GM12878 (cell line): ENCODE measurements around the gene WFDC12. TPM values are rescaled to one million over a fixed set of nuclear protein-coding genes. Genes with fewer than 3 reads are reported as not detected.

Experiments used
- ATAC-seq: fragments of 200-7000 bp; cut with Tn5 transposase; 3 replicates; pipeline ENCODE4 v1.9.1; 2020; ENCODE audit warnings: mild to moderate bottlenecking, moderate library complexity
- BruUV-seq: library from RNA; stranded (reverse); fragments of 400-500 nt; replicated peaks from 2 replicates; lab custom pipeline; 2021; lab: Mats Ljungman, UMichigan
- CTCF ChIA-PET: fragments of 300-600 bp; sonication (Branson Sonifier 250); formaldehyde crosslinking; extraction: SDS; loops from one replicate; lab custom pipeline; 2021; ENCODE audit warnings: inconsistent platforms; lab: Yijun Ruan, JAX
- POLR2A ChIA-PET: fragments of 350-600 bp; formaldehyde crosslinking; extraction: SDS; loops from one replicate; lab custom pipeline; 2021; ENCODE audit warnings: inconsistent platforms; lab: Charles Lee
- RAD21 ChIA-PET: fragments of 300-600 bp; sonication (Branson Sonifier 250); formaldehyde crosslinking; loops from one replicate; lab custom pipeline; 2023; ENCODE audit warnings: antibody characterized with exemption; ENCODE audit not compliant: unreplicated experiment; lab: Charles Lee
- SMC1A ChIA-PET: fragments of 300-600 bp; sonication (Branson Sonifier 250); formaldehyde crosslinking; loops from one replicate; lab custom pipeline; 2023; ENCODE audit not compliant: unreplicated experiment, uncharacterized antibody; lab: Charles Lee
- DNase-seq: peaks from one replicate; pipeline ENCODE4 v3.0.0-alpha.2; 2011; ENCODE audit warnings: low read depth, low spot score
- FAIRE-seq: peaks from 3 replicates; lab custom pipeline; 2011; peaks lifted over from hg19 to GRCh38; lab: Jason Lieb, UNC
- H2AFZ ChIP-seq: 2 replicates; pipeline ENCODE4 v1.6.0; 2011; ENCODE audit warnings: low read depth, low read length, control low read depth; ENCODE audit not compliant: control insufficient read depth
- H3K27ac ChIP-seq: 2 replicates; pipeline ENCODE4 v1.5.1; 2011; ENCODE audit warnings: control low read depth; ENCODE audit not compliant: control insufficient read depth, insufficient read depth
- H3K27me3 ChIP-seq, 2 experiments: replicated peaks in 1 of 2; 2 replicates each; pipeline versions ENCODE4 v1.6.0 to v1.6.1; 2011; ENCODE audit warnings: low read length in 1 of 2; ENCODE audit not compliant: control insufficient read depth in 2 of 2, insufficient read depth in 2 of 2
- H3K36me3 ChIP-seq, 2 experiments: 2 replicates each; pipeline ENCODE4 v1.5.1; 2011; ENCODE audit warnings: low read length in 1 of 2; ENCODE audit not compliant: control insufficient read depth in 2 of 2, insufficient read depth in 2 of 2
- H3K4me1 ChIP-seq: 2 replicates; pipeline ENCODE4 v1.6.1; 2011; ENCODE audit warnings: mild to moderate bottlenecking, low read length, moderate library complexity, mixed read lengths; ENCODE audit not compliant: control insufficient read depth, insufficient read depth
- H3K4me2 ChIP-seq: 2 replicates; pipeline ENCODE4 v1.6.0; 2011; ENCODE audit warnings: control low read depth; ENCODE audit not compliant: control insufficient read depth, insufficient read depth
- H3K4me3 ChIP-seq: fragments of 200-600 bp; sonication (generic); 2 replicates; pipeline ENCODE4 v1.5.1; 2016
- H3K79me2 ChIP-seq: 2 replicates; pipeline ENCODE4 v1.6.0; 2011; ENCODE audit warnings: low read length; ENCODE audit not compliant: control insufficient read depth, insufficient read depth
- H3K9ac ChIP-seq: 2 replicates; pipeline ENCODE4 v1.8.0; 2011; ENCODE audit warnings: low read length, control low read depth, mixed read lengths; ENCODE audit not compliant: control insufficient read depth, insufficient read depth
- H3K9me3 ChIP-seq: replicated peaks from 3 replicates; pipeline ENCODE4 v1.5.1; 2011; ENCODE audit warnings: mild to moderate bottlenecking, low read length; ENCODE audit not compliant: control insufficient read depth, insufficient read depth
- H4K20me1 ChIP-seq: 2 replicates; pipeline ENCODE4 v1.6.0; 2011; ENCODE audit not compliant: control insufficient read depth, insufficient read depth
- FOS ChIP-seq: IDR thresholded peaks from 3 replicates; pipeline ENCODE4 v1.6.1; 2011; ENCODE audit warnings: borderline replicate concordance; ENCODE audit not compliant: insufficient read length; ENCODE audit errors: extremely low read depth
- JUND ChIP-seq: IDR thresholded peaks from 2 replicates; pipeline ENCODE4 v1.6.1; 2012; ENCODE audit warnings: low read depth, mild to moderate bottlenecking, low read length, improper control_type of control experiment, moderate library complexity
- MEF2B ChIP-seq: fragments of 450-650 bp; IDR thresholded peaks from 2 replicates; pipeline ENCODE4 v1.6.1; 2018; ENCODE audit warnings: mild to moderate bottlenecking, moderate library complexity; ENCODE audit not compliant: partially characterized antibody, poor library complexity, severe bottlenecking
- MTA2 ChIP-seq: fragments of 450-650 bp; IDR thresholded peaks from 2 replicates; pipeline ENCODE4 v1.6.1; 2016; ENCODE audit warnings: low read depth, mild to moderate bottlenecking, moderate library complexity
- MXI1 ChIP-seq: fragments of 150-350 bp; IDR thresholded peaks from 2 replicates; pipeline ENCODE4 v1.6.1; 2011; ENCODE audit warnings: low read depth, mild to moderate bottlenecking, inconsistent platforms, low read length, improper control_type of control experiment
- NBN ChIP-seq: fragments of 450-650 bp; IDR thresholded peaks from 2 replicates; pipeline ENCODE4 v1.6.1; 2016
- POU2F2 ChIP-seq: IDR thresholded peaks from 3 replicates; pipeline ENCODE4 v1.6.1; 2011; ENCODE audit warnings: low read depth, mild to moderate bottlenecking, low read length, borderline replicate concordance
- SREBF2 ChIP-seq: IDR thresholded peaks from 2 replicates; pipeline ENCODE4 v1.6.1; 2012; ENCODE audit warnings: mild to moderate bottlenecking, low read length
- ZSCAN29 ChIP-seq: fragments of 450-650 bp; IDR thresholded peaks from 2 replicates; pipeline ENCODE4 v1.6.1; 2017; ENCODE audit warnings: mild to moderate bottlenecking, moderate library complexity
- WGBS: methylation state at CpG from one replicate; pipeline ENCODE4 v1.1.6; 2016; ENCODE audit warnings: low lambda C conversion rate; ENCODE audit not compliant: insufficient replicate concordance, insufficient coverage; ENCODE audit errors: missing lambda C conversion rate; 5-methylcytosine and 5-hydroxymethylcytosine counted together
- in situ Hi-C: fragments of 300-500 bp; cut with MboI; formaldehyde crosslinking; loops from 9 replicates; pipeline ENCODE4 v1.14.3; 2018; ENCODE audit warnings: mixed read lengths
- intact Hi-C: fragments of 100-400 bp; cut with micrococcal nuclease; formaldehyde crosslinking; loops from one replicate; pipeline ENCODE4 v1.14.2; 2022; ENCODE audit not compliant: unreplicated experiment
- polyA plus RNA-seq, 11 experiments: library from polyadenylated mRNA; depleted of rRNA in 4 of 11; unstranded in 6 of 11; stranded (reverse) in 5 of 11; fragments of >200 nt; fragmentation: Nextera tagmentation in 4 of 11; fragmentation: Illumina TruSeq in 1 of 11; extraction: Ambion mirVana in 4 of 11; extraction: Trizol in 1 of 11; gene quantifications; 1 replicate in 1 of 11; 2 replicates in 10 of 11; pipeline versions ENCODE4 v1.2.1 to v1.2.3, GENCODE V29; 2011 to 2016; ENCODE audit warnings: inconsistent platforms in 2 of 11, missing spikeins in 2 of 11, low read depth in 1 of 11
- total RNA-seq, 4 experiments: library from RNA; depleted of rRNA in 3 of 4; stranded (reverse); fragments of >200 nt in 3 of 4; fragmentation: Illumina TruSeq in 1 of 4; extraction: Trizol in 1 of 4; gene quantifications; 2 replicates each; pipeline versions ENCODE4 v1.2.1 to v1.2.3, GENCODE V29; 2013 to 2021
- TF ChIP-seq, protein P1 (sequence below): IDR thresholded peaks from 2 replicates; pipeline ENCODE4 v1.6.1; 2012; ENCODE audit warnings: low read depth, low read length, improper control_type of control experiment
- TF ChIP-seq, protein P2 (sequence below): fragments of 450-650 bp; IDR thresholded peaks from 2 replicates; pipeline ENCODE4 v1.6.1; 2016; ENCODE audit warnings: mild to moderate bottlenecking
- TF ChIP-seq, protein P3 (sequence below): IDR thresholded peaks from 2 replicates; pipeline ENCODE4 v1.6.1; 2011; ENCODE audit warnings: low read depth, mild to moderate bottlenecking, low read length, moderate library complexity, borderline replicate concordance; ENCODE audit errors: extremely low read depth
- TF ChIP-seq, protein P4 (sequence below): fragments of 150-350 bp; IDR thresholded peaks from 2 replicates; pipeline ENCODE4 v1.6.1; 2014; ENCODE audit warnings: mild to moderate bottlenecking, low read depth, low read length
- TF ChIP-seq, protein P5 (sequence below): IDR thresholded peaks from 2 replicates; pipeline ENCODE4 v1.6.1; 2012; ENCODE audit warnings: low read depth, low read length, improper control_type of control experiment

The WFDC12 gene
- total and polyA plus RNA-seq, 10 of the 15 experiments (the other 5 are each of a cell fraction or from before 2014, with no cell fraction given) = not detected

DNA sequence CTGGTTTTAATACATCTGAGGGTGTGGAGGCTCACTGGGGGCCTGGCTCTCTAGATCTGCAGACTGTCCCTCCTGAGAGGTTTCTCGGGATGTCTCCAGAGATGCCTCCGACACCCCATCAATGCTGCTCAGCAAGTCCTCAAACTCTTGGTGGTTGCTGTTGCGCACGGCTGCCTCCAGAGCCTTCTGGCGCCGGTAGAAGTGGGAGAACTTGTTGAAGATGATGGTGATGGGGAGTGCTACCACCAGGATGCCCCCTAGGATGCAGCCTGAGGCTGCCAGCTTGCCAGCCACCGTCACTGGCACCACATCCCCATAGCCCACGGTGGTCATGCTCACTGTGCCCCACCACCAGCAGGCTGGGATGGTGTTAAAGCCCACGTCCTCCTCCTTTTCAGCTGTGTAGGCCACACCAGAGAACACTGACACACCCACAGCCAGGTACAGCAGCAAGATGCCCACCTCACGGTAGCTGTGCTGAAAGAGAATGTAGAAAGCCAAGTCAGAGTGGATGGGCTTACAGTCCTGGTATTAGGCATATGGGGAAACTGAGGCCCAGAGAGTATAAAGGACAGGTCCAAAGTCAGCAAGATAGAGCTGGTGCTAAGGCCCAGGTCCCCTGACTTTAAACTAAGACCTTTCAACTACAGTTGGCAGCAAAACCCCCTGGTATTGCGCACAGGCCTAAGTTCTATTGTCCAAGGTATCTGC is 29.2 kb downstream of the WFDC12 start (continued):
- TF ChIP-seq MXI1 = no peak
- TF ChIP-seq SREBF2 = no peak
- TF ChIP-seq, all 136 proteins: peak for 0

DNA sequence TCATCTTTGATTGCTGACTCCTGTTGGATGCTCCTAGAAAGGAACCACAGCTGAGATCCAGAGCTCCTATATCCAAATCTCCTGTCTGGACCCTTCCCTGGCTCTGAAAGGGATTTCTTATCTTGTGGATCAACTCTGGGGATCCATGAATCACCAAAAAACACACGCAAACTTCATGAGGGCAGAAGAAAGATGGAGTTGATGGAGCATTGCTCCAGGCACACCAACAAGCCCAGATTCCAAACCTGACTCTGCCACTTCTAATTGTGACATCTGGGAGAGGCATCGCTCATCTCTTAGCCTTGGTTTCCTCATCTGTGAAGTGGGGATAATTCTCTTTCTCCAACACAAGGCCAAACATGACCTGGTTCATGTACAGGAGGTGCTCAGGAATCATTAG is 30.1 kb downstream of the WFDC12 start:
- intact Hi-C loops = no loop called here
- ATAC-seq (no peak), FAIRE-seq (no peak), DNase-seq (no peak)
- in situ Hi-C loops = no loop called here
- POLR2A ChIA-PET = no interaction called here
- no peak overlapping the region for H3K4me2 ChIP-seq
- no peak overlapping the region for H3K4me3 ChIP-seq
- H4K20me1 ChIP-seq = no peaks in the 10 kb centered on the region; the same call in 1 of the 2 replicates
- SMC1A ChIA-PET = interaction anchor here (0.7 to 8.3 kb wide), 5 partner anchors 12 to 50 kb away, joined by 3 to 108 read pairs (median 4); no protein-coding TSS in a partner anchor
- H3K4me1 ChIP-seq = no peaks in the 10 kb centered on the region
- no TSS peak for BruUV-seq
- H3K9ac ChIP-seq = no peak overlapping the region
- CTCF ChIA-PET = interaction anchor here (0.8 to 6.3 kb wide), 13 partner anchors 11 to 197 kb away, joined by 3 to 162 read pairs (median 19); partner anchors contain the start of gene WFDC5
- WGBS = 97% methylated on average over 2 of the region's 2 CpGs
- no peaks in the 10 kb centered on the region for H3K79me2 ChIP-seq
- no peaks in the 10 kb centered on the region; a peak in 1 of 4 replicates for H3K36me3 ChIP-seq
- H3K27me3 ChIP-seq = peaks cover 0 to 4% of the 10 kb centered on the region in 2 experiments; a peak in 3 of 4 replicates
- RAD21 ChIA-PET = interaction anchor here (0.9 to 7.0 kb wide), 4 partner anchors 44 to 183 kb away, joined by 3 to 85 read pairs (median 38); no protein-coding TSS in a partner anchor
- H3K27ac ChIP-seq = no peak overlapping the region
- H2AFZ ChIP-seq = no peak overlapping the region
- H3K9me3 ChIP-seq = no peaks in the 10 kb centered on the region; the same call in 2 of the 3 replicates
- no peak for TF ChIP-seq MEF2B
- TF ChIP-seq POU2F2 = no peak
- no peak for TF ChIP-seq JUND
- TF ChIP-seq MTA2 = no peak
- no peak for TF ChIP-seq FOS
- no peak for TF ChIP-seq NBN
- TF ChIP-seq, protein P1, sequence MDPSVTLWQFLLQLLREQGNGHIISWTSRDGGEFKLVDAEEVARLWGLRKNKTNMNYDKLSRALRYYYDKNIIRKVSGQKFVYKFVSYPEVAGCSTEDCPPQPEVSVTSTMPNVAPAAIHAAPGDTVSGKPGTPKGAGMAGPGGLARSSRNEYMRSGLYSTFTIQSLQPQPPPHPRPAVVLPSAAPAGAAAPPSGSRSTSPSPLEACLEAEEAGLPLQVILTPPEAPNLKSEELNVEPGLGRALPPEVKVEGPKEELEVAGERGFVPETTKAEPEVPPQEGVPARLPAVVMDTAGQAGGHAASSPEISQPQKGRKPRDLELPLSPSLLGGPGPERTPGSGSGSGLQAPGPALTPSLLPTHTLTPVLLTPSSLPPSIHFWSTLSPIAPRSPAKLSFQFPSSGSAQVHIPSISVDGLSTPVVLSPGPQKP = no peak
- TF ChIP-seq, protein P2, sequence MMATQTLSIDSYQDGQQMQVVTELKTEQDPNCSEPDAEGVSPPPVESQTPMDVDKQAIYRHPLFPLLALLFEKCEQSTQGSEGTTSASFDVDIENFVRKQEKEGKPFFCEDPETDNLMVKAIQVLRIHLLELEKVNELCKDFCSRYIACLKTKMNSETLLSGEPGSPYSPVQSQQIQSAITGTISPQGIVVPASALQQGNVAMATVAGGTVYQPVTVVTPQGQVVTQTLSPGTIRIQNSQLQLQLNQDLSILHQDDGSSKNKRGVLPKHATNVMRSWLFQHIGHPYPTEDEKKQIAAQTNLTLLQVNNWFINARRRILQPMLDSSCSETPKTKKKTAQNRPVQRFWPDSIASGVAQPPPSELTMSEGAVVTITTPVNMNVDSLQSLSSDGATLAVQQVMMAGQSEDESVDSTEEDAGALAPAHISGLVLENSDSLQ = no peak
- TF ChIP-seq ZSCAN29 = no peak
- TF ChIP-seq, protein P3, sequence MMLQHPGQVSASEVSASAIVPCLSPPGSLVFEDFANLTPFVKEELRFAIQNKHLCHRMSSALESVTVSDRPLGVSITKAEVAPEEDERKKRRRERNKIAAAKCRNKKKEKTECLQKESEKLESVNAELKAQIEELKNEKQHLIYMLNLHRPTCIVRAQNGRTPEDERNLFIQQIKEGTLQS = no peak
- TF ChIP-seq, protein P4, sequence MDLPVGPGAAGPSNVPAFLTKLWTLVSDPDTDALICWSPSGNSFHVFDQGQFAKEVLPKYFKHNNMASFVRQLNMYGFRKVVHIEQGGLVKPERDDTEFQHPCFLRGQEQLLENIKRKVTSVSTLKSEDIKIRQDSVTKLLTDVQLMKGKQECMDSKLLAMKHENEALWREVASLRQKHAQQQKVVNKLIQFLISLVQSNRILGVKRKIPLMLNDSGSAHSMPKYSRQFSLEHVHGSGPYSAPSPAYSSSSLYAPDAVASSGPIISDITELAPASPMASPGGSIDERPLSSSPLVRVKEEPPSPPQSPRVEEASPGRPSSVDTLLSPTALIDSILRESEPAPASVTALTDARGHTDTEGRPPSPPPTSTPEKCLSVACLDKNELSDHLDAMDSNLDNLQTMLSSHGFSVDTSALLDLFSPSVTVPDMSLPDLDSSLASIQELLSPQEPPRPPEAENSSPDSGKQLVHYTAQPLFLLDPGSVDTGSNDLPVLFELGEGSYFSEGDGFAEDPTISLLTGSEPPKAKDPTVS = no peak
- TF ChIP-seq, protein P5, sequence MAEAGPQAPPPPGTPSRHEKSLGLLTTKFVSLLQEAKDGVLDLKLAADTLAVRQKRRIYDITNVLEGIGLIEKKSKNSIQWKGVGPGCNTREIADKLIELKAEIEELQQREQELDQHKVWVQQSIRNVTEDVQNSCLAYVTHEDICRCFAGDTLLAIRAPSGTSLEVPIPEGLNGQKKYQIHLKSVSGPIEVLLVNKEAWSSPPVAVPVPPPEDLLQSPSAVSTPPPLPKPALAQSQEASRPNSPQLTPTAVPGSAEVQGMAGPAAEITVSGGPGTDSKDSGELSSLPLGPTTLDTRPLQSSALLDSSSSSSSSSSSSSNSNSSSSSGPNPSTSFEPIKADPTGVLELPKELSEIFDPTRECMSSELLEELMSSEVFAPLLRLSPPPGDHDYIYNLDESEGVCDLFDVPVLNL = no peak
